GM12878 (cell line): ENCODE data around the gene NANOS1. TPM values are rescaled to one million over a fixed set of nuclear protein-coding genes. Genes with fewer than 3 reads are reported as not detected.

Experiments
- ATAC-seq: fragments of 200-7000 bp; cut with Tn5 transposase; 3 replicates; pipeline ENCODE4 v1.9.1; 2020; ENCODE audit warnings: mild to moderate bottlenecking, moderate library complexity
- BruUV-seq: library from RNA; stranded (reverse); fragments of 400-500 nt; replicated peaks from 2 replicates; lab custom pipeline; 2021; lab: Mats Ljungman, UMichigan
- CTCF ChIA-PET: fragments of 300-600 bp; sonication (Branson Sonifier 250); formaldehyde crosslinking; extraction: SDS; loops from one replicate; lab custom pipeline; 2021; ENCODE audit warnings: inconsistent platforms; lab: Yijun Ruan, JAX
- POLR2A ChIA-PET: fragments of 350-600 bp; formaldehyde crosslinking; extraction: SDS; loops from one replicate; lab custom pipeline; 2021; ENCODE audit warnings: inconsistent platforms; lab: Charles Lee
- RAD21 ChIA-PET: fragments of 300-600 bp; sonication (Branson Sonifier 250); formaldehyde crosslinking; loops from one replicate; lab custom pipeline; 2023; ENCODE audit warnings: antibody characterized with exemption; ENCODE audit not compliant: unreplicated experiment; lab: Charles Lee
- SMC1A ChIA-PET: fragments of 300-600 bp; sonication (Branson Sonifier 250); formaldehyde crosslinking; loops from one replicate; lab custom pipeline; 2023; ENCODE audit not compliant: unreplicated experiment, uncharacterized antibody; lab: Charles Lee
- DNase-seq: peaks from one replicate; pipeline ENCODE4 v3.0.0-alpha.2; 2011; ENCODE audit warnings: low read depth, low spot score
- FAIRE-seq: peaks from 3 replicates; lab custom pipeline; 2011; peaks lifted over from hg19 to GRCh38; lab: Jason Lieb, UNC
- H2AFZ ChIP-seq: 2 replicates; pipeline ENCODE4 v1.6.0; 2011; ENCODE audit warnings: low read depth, low read length, control low read depth; ENCODE audit not compliant: control insufficient read depth
- H3K27ac ChIP-seq: 2 replicates; pipeline ENCODE4 v1.5.1; 2011; ENCODE audit warnings: control low read depth; ENCODE audit not compliant: control insufficient read depth, insufficient read depth
- H3K27me3 ChIP-seq, 2 experiments: replicated peaks in 1 of 2; 2 replicates each; pipeline versions ENCODE4 v1.6.0 to v1.6.1; 2011; ENCODE audit warnings: low read length in 1 of 2; ENCODE audit not compliant: control insufficient read depth in 2 of 2, insufficient read depth in 2 of 2
- H3K36me3 ChIP-seq, 2 experiments: 2 replicates each; pipeline ENCODE4 v1.5.1; 2011; ENCODE audit warnings: low read length in 1 of 2; ENCODE audit not compliant: control insufficient read depth in 2 of 2, insufficient read depth in 2 of 2
- H3K4me1 ChIP-seq: 2 replicates; pipeline ENCODE4 v1.6.1; 2011; ENCODE audit warnings: mild to moderate bottlenecking, low read length, moderate library complexity, mixed read lengths; ENCODE audit not compliant: control insufficient read depth, insufficient read depth
- H3K4me2 ChIP-seq: 2 replicates; pipeline ENCODE4 v1.6.0; 2011; ENCODE audit warnings: control low read depth; ENCODE audit not compliant: control insufficient read depth, insufficient read depth
- H3K4me3 ChIP-seq: fragments of 200-600 bp; sonication (generic); 2 replicates; pipeline ENCODE4 v1.5.1; 2016
- H3K79me2 ChIP-seq: 2 replicates; pipeline ENCODE4 v1.6.0; 2011; ENCODE audit warnings: low read length; ENCODE audit not compliant: control insufficient read depth, insufficient read depth
- H3K9ac ChIP-seq: 2 replicates; pipeline ENCODE4 v1.8.0; 2011; ENCODE audit warnings: low read length, control low read depth, mixed read lengths; ENCODE audit not compliant: control insufficient read depth, insufficient read depth
- H3K9me3 ChIP-seq: replicated peaks from 3 replicates; pipeline ENCODE4 v1.5.1; 2011; ENCODE audit warnings: mild to moderate bottlenecking, low read length; ENCODE audit not compliant: control insufficient read depth, insufficient read depth
- H4K20me1 ChIP-seq: 2 replicates; pipeline ENCODE4 v1.6.0; 2011; ENCODE audit not compliant: control insufficient read depth, insufficient read depth
- ATF7 ChIP-seq: fragments of 450-650 bp; IDR thresholded peaks from 2 replicates; pipeline ENCODE4 v1.6.1; 2016; ENCODE audit warnings: low read depth, mild to moderate bottlenecking
- NBN ChIP-seq: fragments of 450-650 bp; IDR thresholded peaks from 2 replicates; pipeline ENCODE4 v1.6.1; 2016
- SIX5 ChIP-seq: IDR thresholded peaks from 2 replicates; pipeline ENCODE4 v1.6.1; 2011; ENCODE audit warnings: mild to moderate bottlenecking, low read depth, low read length, moderate library complexity; ENCODE audit not compliant: severe bottlenecking
- SKIL ChIP-seq: fragments of 450-650 bp; IDR thresholded peaks from 2 replicates; pipeline ENCODE4 v1.6.1; 2017; ENCODE audit warnings: mild to moderate bottlenecking, low read depth, inconsistent platforms; ENCODE audit not compliant: poor library complexity, severe bottlenecking
- WGBS: methylation state at CpG from one replicate; pipeline ENCODE4 v1.1.6; 2016; ENCODE audit warnings: low lambda C conversion rate; ENCODE audit not compliant: insufficient replicate concordance, insufficient coverage; ENCODE audit errors: missing lambda C conversion rate; 5-methylcytosine and 5-hydroxymethylcytosine counted together
- in situ Hi-C: fragments of 300-500 bp; cut with MboI; formaldehyde crosslinking; loops from 9 replicates; pipeline ENCODE4 v1.14.3; 2018; ENCODE audit warnings: mixed read lengths
- intact Hi-C: fragments of 100-400 bp; cut with micrococcal nuclease; formaldehyde crosslinking; loops from one replicate; pipeline ENCODE4 v1.14.2; 2022; ENCODE audit not compliant: unreplicated experiment
- polyA plus RNA-seq, 11 experiments: library from polyadenylated mRNA; depleted of rRNA in 4 of 11; unstranded in 6 of 11; stranded (reverse) in 5 of 11; fragments of >200 nt; fragmentation: Nextera tagmentation in 4 of 11; fragmentation: Illumina TruSeq in 1 of 11; extraction: Ambion mirVana in 4 of 11; extraction: Trizol in 1 of 11; gene quantifications; 1 replicate in 1 of 11; 2 replicates in 10 of 11; pipeline versions ENCODE4 v1.2.1 to v1.2.3, GENCODE V29; 2011 to 2016; ENCODE audit warnings: inconsistent platforms in 2 of 11, missing spikeins in 2 of 11, low read depth in 1 of 11
- total RNA-seq, 4 experiments: library from RNA; depleted of rRNA in 3 of 4; stranded (reverse); fragments of >200 nt in 3 of 4; fragmentation: Illumina TruSeq in 1 of 4; extraction: Trizol in 1 of 4; gene quantifications; 2 replicates each; pipeline versions ENCODE4 v1.2.1 to v1.2.3, GENCODE V29; 2013 to 2021
- TF ChIP-seq, protein P1 (sequence below): IDR thresholded peaks from 2 replicates; pipeline ENCODE4 v1.6.1; 2011; ENCODE audit warnings: borderline replicate concordance, low read depth, mild to moderate bottlenecking, moderate library complexity, low read length; ENCODE audit not compliant: insufficient read depth, poor library complexity, severe bottlenecking

NANOS1 gene
- total and polyA plus RNA-seq, 10 of the 15 experiments (the other 5 are each of a cell fraction or from before 2014, with no cell fraction given), result 0.03 to 0.55 (median 0.28) TPM; not detected in 2

- TF ChIP-seq, protein P1, sequence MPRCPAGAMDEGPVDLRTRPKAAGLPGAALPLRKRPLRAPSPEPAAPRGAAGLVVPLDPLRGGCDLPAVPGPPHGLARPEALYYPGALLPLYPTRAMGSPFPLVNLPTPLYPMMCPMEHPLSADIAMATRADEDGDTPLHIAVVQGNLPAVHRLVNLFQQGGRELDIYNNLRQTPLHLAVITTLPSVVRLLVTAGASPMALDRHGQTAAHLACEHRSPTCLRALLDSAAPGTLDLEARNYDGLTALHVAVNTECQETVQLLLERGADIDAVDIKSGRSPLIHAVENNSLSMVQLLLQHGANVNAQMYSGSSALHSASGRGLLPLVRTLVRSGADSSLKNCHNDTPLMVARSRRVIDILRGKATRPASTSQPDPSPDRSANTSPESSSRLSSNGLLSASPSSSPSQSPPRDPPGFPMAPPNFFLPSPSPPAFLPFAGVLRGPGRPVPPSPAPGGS, result no peak
- TF ChIP-seq NBN (no peak), SKIL (no peak)
These were observed 2.1 kb downstream of the NANOS1 start (continued) for GRCh38 chr10:119031496-119032059.

DNA sequence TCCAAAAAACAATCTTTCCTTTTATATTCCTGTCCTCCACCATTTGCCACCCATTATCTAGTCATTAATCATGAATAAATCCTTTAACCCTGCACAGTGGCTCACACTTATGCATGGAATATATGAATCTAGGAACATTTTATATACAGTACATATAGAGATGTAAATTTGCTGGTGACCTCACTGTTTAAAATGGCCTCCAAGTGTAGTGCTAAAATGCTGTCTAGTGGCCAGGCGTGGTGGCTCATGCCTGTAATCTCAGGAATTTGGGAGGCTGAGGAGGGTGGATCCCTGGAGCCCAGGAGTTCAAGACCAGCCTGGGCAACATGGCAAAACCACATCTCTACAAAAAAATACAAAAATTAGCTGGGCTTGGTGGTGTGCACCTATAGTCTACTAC, 9.6 kb downstream of the NANOS1 start:
- Histone ChIP-seq H3K27ac (no peak overlapping the region), H4K20me1 (peaks cover 3% of the 10 kb centered on the region; the same call in 1 of the 2 replicates), H3K79me2 (peaks cover 5% of the 10 kb centered on the region), H3K27me3 (no peaks in the 10 kb centered on the region), H3K9ac (no peak overlapping the region)
- intact Hi-C loops, result no loop called here
- FAIRE-seq (no peak), ATAC-seq (no peak)
- SMC1A ChIA-PET, result interaction anchor here (1.0 to 1.2 kb wide), 2 partner anchors 8 to 129 kb away, joined by 3 to 6 read pairs; no protein-coding TSS in a partner anchor
- RAD21 ChIA-PET, result no interaction called here
- 95% methylated on average over 1 of the region's 1 CpG for WGBS
- CTCF ChIA-PET, result interaction anchor here (0.6 kb wide), 1 partner anchor 84 kb away, joined by 3 read pairs; no protein-coding TSS in a partner anchor
- TF ChIP-seq SIX5, result no peak
- TF ChIP-seq ATF7, result no peak
- TF ChIP-seq, all 136 proteins: peak for 0
- DNase-seq, result no peak
- H3K9me3 ChIP-seq, result no peaks in the 10 kb centered on the region
- H3K4me2 ChIP-seq, result no peak overlapping the region
- H2AFZ ChIP-seq, result no peak overlapping the region
- H3K36me3 ChIP-seq, result peaks cover 26 to 43% of the 10 kb centered on the region in 2 experiments
- no peaks in the 10 kb centered on the region for H3K4me1 ChIP-seq
- POLR2A ChIA-PET, result no interaction called here
- no peak overlapping the region for H3K4me3 ChIP-seq
- no TSS peak for BruUV-seq
- in situ Hi-C loops, result no loop called here
